ENCODE data around the gene ZCWPW1.
"Not testable (repeated sequence)": the region's sequence is repeated elsewhere in the genome, so short reads cannot be mapped to it uniquely, and the experiment has no call there.

ZCWPW1 gene

DNA sequence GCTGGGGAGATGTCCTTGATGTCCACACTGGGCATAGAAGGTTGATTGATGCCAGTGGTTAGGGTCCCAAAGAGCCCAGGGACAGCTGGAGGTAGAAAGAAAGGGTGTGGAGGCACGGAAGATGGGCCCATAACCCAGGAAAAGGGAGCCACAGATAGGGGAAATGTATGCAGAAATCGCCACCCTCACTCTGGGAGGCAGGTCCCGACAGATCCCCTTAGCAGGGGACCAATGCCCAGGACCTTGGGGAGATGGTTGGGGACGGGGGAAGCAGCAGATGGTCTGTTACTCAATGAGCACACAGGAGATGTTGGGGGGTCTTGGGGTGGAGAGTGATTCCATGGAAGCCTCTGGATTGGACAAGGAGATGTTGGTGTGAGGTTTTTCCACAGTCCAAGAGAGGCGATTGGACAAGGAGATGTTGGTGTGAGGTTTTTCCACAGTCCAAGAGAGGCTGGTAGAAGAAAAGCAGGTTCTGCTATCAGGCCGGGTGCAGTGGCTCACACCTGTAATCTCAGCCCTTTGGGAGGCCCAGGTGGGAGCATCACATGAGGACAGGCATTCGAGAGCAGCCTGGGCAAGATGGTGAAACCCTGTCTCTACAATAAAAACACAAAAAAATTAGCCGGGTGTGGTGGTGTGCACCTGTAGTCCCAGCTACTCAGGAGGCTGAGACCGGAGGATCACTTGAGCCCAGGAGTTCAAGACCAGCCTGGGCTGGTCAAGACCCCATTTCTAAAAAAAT is 14.8 kb upstream of the ZCWPW1 start:
- peak; percentile 40 for DNase-seq (ENCODE audit: low spot score)
- TF ChIP-seq, protein P1, sequence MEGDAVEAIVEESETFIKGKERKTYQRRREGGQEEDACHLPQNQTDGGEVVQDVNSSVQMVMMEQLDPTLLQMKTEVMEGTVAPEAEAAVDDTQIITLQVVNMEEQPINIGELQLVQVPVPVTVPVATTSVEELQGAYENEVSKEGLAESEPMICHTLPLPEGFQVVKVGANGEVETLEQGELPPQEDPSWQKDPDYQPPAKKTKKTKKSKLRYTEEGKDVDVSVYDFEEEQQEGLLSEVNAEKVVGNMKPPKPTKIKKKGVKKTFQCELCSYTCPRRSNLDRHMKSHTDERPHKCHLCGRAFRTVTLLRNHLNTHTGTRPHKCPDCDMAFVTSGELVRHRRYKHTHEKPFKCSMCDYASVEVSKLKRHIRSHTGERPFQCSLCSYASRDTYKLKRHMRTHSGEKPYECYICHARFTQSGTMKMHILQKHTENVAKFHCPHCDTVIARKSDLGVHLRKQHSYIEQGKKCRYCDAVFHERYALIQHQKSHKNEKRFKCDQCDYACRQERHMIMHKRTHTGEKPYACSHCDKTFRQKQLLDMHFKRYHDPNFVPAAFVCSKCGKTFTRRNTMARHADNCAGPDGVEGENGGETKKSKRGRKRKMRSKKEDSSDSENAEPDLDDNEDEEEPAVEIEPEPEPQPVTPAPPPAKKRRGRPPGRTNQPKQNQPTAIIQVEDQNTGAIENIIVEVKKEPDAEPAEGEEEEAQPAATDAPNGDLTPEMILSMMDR (IDR thresholded peaks at IDR 0.05), result no peak
- no peak overlapping the region for H3K27ac ChIP-seq
- H3K4me3 ChIP-seq, result no peak overlapping the region

DNA sequence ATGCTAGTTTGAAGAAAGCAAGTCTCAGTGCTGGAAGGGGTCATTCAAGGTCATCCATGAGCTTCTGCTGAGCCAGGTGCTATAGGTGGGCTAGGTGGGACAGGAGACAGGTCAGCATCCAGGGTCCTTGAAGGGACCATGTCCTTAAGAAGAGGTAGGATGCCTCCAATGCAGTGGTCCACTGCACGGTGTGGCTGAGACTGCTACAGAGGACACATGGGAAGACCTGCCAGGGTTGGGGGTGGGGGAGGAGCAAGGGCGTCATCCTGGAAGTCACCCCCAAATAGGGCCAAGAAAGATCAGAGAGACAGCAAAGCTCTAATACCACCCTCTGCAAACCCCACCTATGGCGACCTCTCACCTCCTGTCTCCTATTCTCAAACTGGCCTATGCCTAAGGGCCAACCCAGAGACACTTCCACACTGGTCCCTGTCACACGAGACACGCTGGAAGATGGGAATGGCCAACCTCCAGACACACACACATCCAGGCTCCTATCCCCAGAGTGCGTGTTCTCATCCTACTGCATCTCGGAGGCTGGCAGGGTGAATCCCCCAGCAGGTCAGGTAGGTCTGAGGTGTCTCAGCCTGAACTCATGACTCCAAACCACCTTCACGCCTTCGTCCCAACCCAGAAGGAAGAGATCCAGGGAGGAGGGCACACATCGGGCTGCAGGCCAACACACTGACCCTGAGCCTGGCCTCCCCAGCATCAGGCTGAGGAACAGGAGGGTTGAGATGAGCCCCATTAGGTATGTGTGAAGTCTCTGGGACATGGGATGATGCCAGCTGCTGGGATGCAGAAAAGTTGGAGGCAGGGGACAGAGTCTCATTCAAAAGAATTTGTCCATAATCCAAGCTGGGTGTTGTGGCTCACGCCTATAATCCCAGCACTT is 13.4 kb upstream of the ZCWPW1 start:
- TF ChIP-seq, protein P1 (IDR thresholded peaks at IDR 0.05), result no peak

DNA sequence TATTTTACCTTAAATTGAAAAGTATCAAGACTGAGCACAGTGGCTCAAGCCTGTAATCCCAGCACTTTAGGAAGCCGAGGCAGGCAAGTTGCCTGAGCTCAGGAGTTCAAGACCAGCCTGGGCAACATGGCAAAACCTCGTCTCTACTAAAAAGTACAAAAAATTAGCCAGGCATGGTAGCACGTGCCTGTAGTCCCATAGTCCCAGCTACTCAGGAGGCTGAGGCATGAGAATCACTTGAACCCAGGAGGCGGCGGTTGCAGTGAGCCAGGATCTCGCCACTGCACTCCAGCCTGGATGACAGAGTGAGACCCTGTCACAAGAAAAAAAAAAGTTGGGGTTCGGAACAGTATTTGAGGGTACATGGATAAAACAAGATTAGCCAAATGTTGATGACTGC is 10.7 kb upstream of the ZCWPW1 start:
- not testable (repeated sequence) for DNase-seq (ENCODE audit: low spot score); H3K4me3 ChIP-seq; H3K27ac ChIP-seq

More for the DNA sequence above, 13.4 kb upstream of the ZCWPW1 start:
- Histone ChIP-seq H3K27ac (no peak overlapping the region), H3K4me3 (no peak overlapping the region)
- DNase-seq (ENCODE audit: low spot score), result no peak

DNA sequence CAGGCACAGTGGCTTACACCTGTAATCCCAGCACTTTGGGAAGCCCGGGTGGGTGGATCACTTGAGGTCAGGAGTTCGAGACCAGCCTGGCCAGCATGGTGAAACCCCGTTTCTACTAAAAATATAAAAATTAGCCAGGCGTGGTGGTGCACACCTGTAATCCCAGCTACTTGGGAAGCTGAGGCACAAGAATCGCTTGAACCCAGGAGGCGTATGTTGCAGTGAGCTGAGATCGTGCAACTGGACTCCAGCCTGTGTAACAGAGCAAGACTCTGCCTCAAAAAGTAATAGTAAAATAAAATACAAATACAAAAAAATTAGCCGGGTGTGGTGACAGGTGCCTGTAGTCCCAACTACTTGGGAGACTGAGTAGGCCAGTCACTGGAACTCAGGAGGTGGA is 10.2 kb upstream of the ZCWPW1 start:
- H3K27ac ChIP-seq; H3K4me3 ChIP-seq; DNase-seq (ENCODE audit: low spot score): not testable (repeated sequence)

DNA sequence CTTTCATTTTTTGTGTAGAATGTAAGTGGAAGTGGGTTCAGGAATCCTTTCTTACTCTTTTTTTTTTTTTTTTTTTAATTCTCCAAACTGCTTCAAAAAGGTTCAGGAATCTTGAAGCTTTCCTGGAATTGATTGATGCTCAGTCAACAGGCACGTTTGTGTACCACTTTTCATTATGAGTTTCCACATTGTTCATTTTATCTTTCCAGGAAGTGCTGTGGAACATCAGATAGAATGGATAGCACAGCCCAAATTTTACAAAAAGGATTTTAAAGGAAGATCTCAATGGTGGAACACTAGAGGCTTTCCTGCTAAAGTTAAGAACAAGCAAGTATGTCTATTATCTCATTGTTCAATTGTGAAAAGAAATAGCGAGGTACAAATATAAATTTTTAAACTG is 9.7 kb upstream of the ZCWPW1 start:
- TF ChIP-seq, protein P1 (IDR thresholded peaks at IDR 0.05), result no peak
- DNase-seq (ENCODE audit: low spot score), result no peak
- H3K4me3 ChIP-seq, result no peak overlapping the region
- H3K27ac ChIP-seq, result no peak overlapping the region

DNA sequence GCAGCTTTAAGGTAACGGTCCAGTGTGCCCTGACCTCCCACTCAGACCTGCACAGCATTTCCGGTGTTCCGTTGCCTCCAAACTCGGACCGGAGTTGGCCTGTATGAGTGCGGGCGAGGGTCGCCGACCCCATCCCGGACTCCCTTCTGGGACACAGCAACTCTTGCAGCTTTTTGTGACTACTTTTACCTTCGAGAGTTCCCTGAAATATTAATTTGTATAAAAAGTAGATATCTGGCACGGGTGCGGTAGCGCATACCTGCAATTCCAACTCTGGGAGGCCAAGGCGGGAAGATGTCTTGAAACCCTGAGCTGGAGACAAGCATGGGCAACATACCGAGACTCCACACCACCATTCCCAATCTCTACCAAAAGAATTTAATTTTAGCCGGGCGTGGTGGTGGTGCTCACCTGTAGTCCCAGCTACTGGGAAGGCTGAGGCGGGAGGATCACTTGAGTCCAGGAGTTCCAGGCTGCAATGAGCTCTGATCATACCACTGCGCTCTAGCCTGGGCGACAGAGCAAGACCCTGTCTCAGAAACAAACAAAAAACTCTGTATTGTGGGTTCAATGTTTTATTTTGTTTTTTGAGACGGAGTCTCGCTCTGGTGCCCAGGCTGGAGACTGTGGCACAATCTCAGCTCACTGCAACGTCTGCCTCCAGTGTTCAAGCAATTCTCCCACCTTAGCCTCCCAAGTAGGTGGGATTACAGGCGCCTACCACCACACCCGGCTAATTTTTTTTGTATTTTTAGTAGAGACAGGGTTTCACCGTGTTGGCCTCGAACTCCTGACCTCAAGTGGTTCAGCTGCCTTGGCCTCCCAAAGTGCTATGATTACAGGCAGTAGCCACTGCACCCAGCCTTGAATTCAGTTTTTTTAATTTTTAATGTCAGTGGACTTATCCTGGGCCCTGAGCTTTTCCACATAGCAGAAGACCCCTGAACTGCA is 8.9 kb upstream of the ZCWPW1 start:
- no peak for DNase-seq (ENCODE audit: low spot score)

More for the DNA sequence above, 8.9 kb upstream of the ZCWPW1 start:
- H3K4me3 ChIP-seq, result peak overlapping the region; percentile 96
- TF ChIP-seq, protein P1 (IDR thresholded peaks at IDR 0.05), result no peak
- peak overlapping the region in 1 of 2 donors; percentile 98 for H3K27ac ChIP-seq
